Measurements from ENCODE around the gene PTPRD. TPM values are rescaled to one million over a fixed set of nuclear protein-coding genes. Genes with fewer than 3 reads are reported as not detected.

PTPRD gene
- total RNA-seq, 1 experiment from 2014 or later: 69.6 TPM

- TF ChIP-seq ATF2 (CRISPR knock-in tag; IDR thresholded peaks at IDR 0.05; ENCODE audit: borderline replicate concordance, low read depth) (no peak), MYBL2 (CRISPR knock-in tag; IDR thresholded peaks at IDR 0.05) (no peak), FOXK1 (CRISPR knock-in tag; IDR thresholded peaks at IDR 0.05) (no peak), IRF2 (CRISPR knock-in tag; IDR thresholded peaks at IDR 0.05; ENCODE audit: borderline replicate concordance, low read depth) (no peak), SMAD3 (CRISPR knock-in tag; IDR thresholded peaks at IDR 0.05; ENCODE audit: borderline replicate concordance) (no peak), ESRRA (CRISPR knock-in tag; IDR thresholded peaks at IDR 0.05; ENCODE audit: borderline replicate concordance) (no peak), CDX4 (CRISPR knock-in tag; IDR thresholded peaks at IDR 0.05; ENCODE audit: borderline replicate concordance) (no peak)
Observed at GRCh38 chr9:9108641-9109040, 1504.2 kb downstream of the PTPRD start (continued).

GRCh38 chr9:9102295-9102694 lies 1510.5 kb downstream of the PTPRD start:
- Mint-ChIP-seq H3K27me3 (ENCODE audit: low read depth) (no peaks in the 10 kb centered on the region; the same call in none of the 2 replicates), H3K9me3 (no peaks in the 10 kb centered on the region), H3K36me3 (no peaks in the 10 kb centered on the region), H3K4me1 (peaks cover 11% of the 10 kb centered on the region), H3K4me3 (no peak overlapping the region), H3K27ac (no peak overlapping the region)
- DNase-seq (ENCODE audit: low spot score) (no peak), ATAC-seq (no peak)
- CTCF ChIA-PET: no interaction called here
- POLR2A ChIA-PET: no interaction called here
- TF ChIP-seq NR1H2 (CRISPR knock-in tag; IDR thresholded peaks at IDR 0.05): no peak
- no peak for TF ChIP-seq SOX15 (CRISPR knock-in tag; IDR thresholded peaks at IDR 0.05)
- no peak for TF ChIP-seq USF2 (CRISPR knock-in tag; IDR thresholded peaks at IDR 0.05)
- no peak for TF ChIP-seq GTF2I (CRISPR knock-in tag; conservative IDR thresholded peaks at IDR 0.05)
- no peak for TF ChIP-seq ETV6 (CRISPR knock-in tag; IDR thresholded peaks at IDR 0.05)
- no peak for TF ChIP-seq SMAD3 (CRISPR knock-in tag; IDR thresholded peaks at IDR 0.05; ENCODE audit: borderline replicate concordance)
- no peak for TF ChIP-seq CDX4 (CRISPR knock-in tag; IDR thresholded peaks at IDR 0.05; ENCODE audit: borderline replicate concordance)
- TF ChIP-seq USF1 (CRISPR knock-in tag; IDR thresholded peaks at IDR 0.05): no peak
- no peak for TF ChIP-seq ZMAT4 (CRISPR knock-in tag; IDR thresholded peaks at IDR 0.05)
- no peak for TF ChIP-seq OVOL2 (CRISPR knock-in tag; IDR thresholded peaks at IDR 0.05; ENCODE audit: borderline replicate concordance)
- TF ChIP-seq ZNF416 (CRISPR knock-in tag; IDR thresholded peaks at IDR 0.05): no peak
- no peak for TF ChIP-seq ZNF121 (CRISPR knock-in tag; IDR thresholded peaks at IDR 0.05)
- no peak for TF ChIP-seq MXD4 (CRISPR knock-in tag; IDR thresholded peaks at IDR 0.05; ENCODE audit: borderline replicate concordance)
- no peak for TF ChIP-seq ATF1 (CRISPR knock-in tag; IDR thresholded peaks at IDR 0.05)
- no peak for TF ChIP-seq ZNF232 (CRISPR knock-in tag; IDR thresholded peaks at IDR 0.05)
- TF ChIP-seq EMX1 (CRISPR knock-in tag; IDR thresholded peaks at IDR 0.05): no peak
- TF ChIP-seq CTCF (IDR thresholded peaks at IDR 0.05): no peak
